GM12878 (cell line): ENCODE results near the gene CABLES1. TPM values are rescaled to one million over a fixed set of nuclear protein-coding genes. Genes with fewer than 3 reads are reported as not detected.

Experiments
- ATAC-seq: fragments of 200-7000 bp; cut with Tn5 transposase; 3 replicates; pipeline ENCODE4 v1.9.1; 2020; ENCODE audit warnings: mild to moderate bottlenecking, moderate library complexity
- BruUV-seq: library from RNA; stranded (reverse); fragments of 400-500 nt; replicated peaks from 2 replicates; lab custom pipeline; 2021; lab: Mats Ljungman, UMichigan
- CTCF ChIA-PET: fragments of 300-600 bp; sonication (Branson Sonifier 250); formaldehyde crosslinking; extraction: SDS; loops from one replicate; lab custom pipeline; 2021; ENCODE audit warnings: inconsistent platforms; lab: Yijun Ruan, JAX
- POLR2A ChIA-PET: fragments of 350-600 bp; formaldehyde crosslinking; extraction: SDS; loops from one replicate; lab custom pipeline; 2021; ENCODE audit warnings: inconsistent platforms; lab: Charles Lee
- RAD21 ChIA-PET: fragments of 300-600 bp; sonication (Branson Sonifier 250); formaldehyde crosslinking; loops from one replicate; lab custom pipeline; 2023; ENCODE audit warnings: antibody characterized with exemption; ENCODE audit not compliant: unreplicated experiment; lab: Charles Lee
- SMC1A ChIA-PET: fragments of 300-600 bp; sonication (Branson Sonifier 250); formaldehyde crosslinking; loops from one replicate; lab custom pipeline; 2023; ENCODE audit not compliant: unreplicated experiment, uncharacterized antibody; lab: Charles Lee
- DNase-seq: peaks from one replicate; pipeline ENCODE4 v3.0.0-alpha.2; 2011; ENCODE audit warnings: low read depth, low spot score
- FAIRE-seq: peaks from 3 replicates; lab custom pipeline; 2011; peaks lifted over from hg19 to GRCh38; lab: Jason Lieb, UNC
- H2AFZ ChIP-seq: 2 replicates; pipeline ENCODE4 v1.6.0; 2011; ENCODE audit warnings: low read depth, low read length, control low read depth; ENCODE audit not compliant: control insufficient read depth
- H3K27ac ChIP-seq: 2 replicates; pipeline ENCODE4 v1.5.1; 2011; ENCODE audit warnings: control low read depth; ENCODE audit not compliant: control insufficient read depth, insufficient read depth
- H3K27me3 ChIP-seq, 2 experiments: replicated peaks in 1 of 2; 2 replicates each; pipeline versions ENCODE4 v1.6.0 to v1.6.1; 2011; ENCODE audit warnings: low read length in 1 of 2; ENCODE audit not compliant: control insufficient read depth in 2 of 2, insufficient read depth in 2 of 2
- H3K36me3 ChIP-seq, 2 experiments: 2 replicates each; pipeline ENCODE4 v1.5.1; 2011; ENCODE audit warnings: low read length in 1 of 2; ENCODE audit not compliant: control insufficient read depth in 2 of 2, insufficient read depth in 2 of 2
- H3K4me1 ChIP-seq: 2 replicates; pipeline ENCODE4 v1.6.1; 2011; ENCODE audit warnings: mild to moderate bottlenecking, low read length, moderate library complexity, mixed read lengths; ENCODE audit not compliant: control insufficient read depth, insufficient read depth
- H3K4me2 ChIP-seq: 2 replicates; pipeline ENCODE4 v1.6.0; 2011; ENCODE audit warnings: control low read depth; ENCODE audit not compliant: control insufficient read depth, insufficient read depth
- H3K4me3 ChIP-seq: fragments of 200-600 bp; sonication (generic); 2 replicates; pipeline ENCODE4 v1.5.1; 2016
- H3K79me2 ChIP-seq: 2 replicates; pipeline ENCODE4 v1.6.0; 2011; ENCODE audit warnings: low read length; ENCODE audit not compliant: control insufficient read depth, insufficient read depth
- H3K9ac ChIP-seq: 2 replicates; pipeline ENCODE4 v1.8.0; 2011; ENCODE audit warnings: low read length, control low read depth, mixed read lengths; ENCODE audit not compliant: control insufficient read depth, insufficient read depth
- H3K9me3 ChIP-seq: replicated peaks from 3 replicates; pipeline ENCODE4 v1.5.1; 2011; ENCODE audit warnings: mild to moderate bottlenecking, low read length; ENCODE audit not compliant: control insufficient read depth, insufficient read depth
- H4K20me1 ChIP-seq: 2 replicates; pipeline ENCODE4 v1.6.0; 2011; ENCODE audit not compliant: control insufficient read depth, insufficient read depth
- CHD2 ChIP-seq: IDR thresholded peaks from 2 replicates; pipeline ENCODE4 v1.6.1; 2011; ENCODE audit warnings: low read depth, low read length, improper control_type of control experiment, borderline replicate concordance
- CREB1 ChIP-seq: IDR thresholded peaks from 2 replicates; pipeline ENCODE4 v1.6.1; 2012; ENCODE audit warnings: low read depth, mild to moderate bottlenecking, inconsistent platforms
- MLLT1 ChIP-seq: fragments of 450-650 bp; IDR thresholded peaks from 2 replicates; pipeline ENCODE4 v1.6.1; 2016; ENCODE audit warnings: mild to moderate bottlenecking
- NR2C2 ChIP-seq: IDR thresholded peaks from 2 replicates; pipeline ENCODE4 v1.6.1; 2011; ENCODE audit warnings: borderline replicate concordance, low read depth; ENCODE audit not compliant: control insufficient read depth, insufficient read length
- PAX8 ChIP-seq: fragments of 450-650 bp; IDR thresholded peaks from 2 replicates; pipeline ENCODE4 v1.6.1; 2017; ENCODE audit warnings: mild to moderate bottlenecking, moderate library complexity
- SMAD1 ChIP-seq: fragments of 450-650 bp; IDR thresholded peaks from 2 replicates; pipeline ENCODE4 v1.6.1; 2018; ENCODE audit warnings: mild to moderate bottlenecking, low read depth; ENCODE audit not compliant: partially characterized antibody
- SP1 ChIP-seq: IDR thresholded peaks from one replicate; pipeline ENCODE4 v1.6.1; 2011; ENCODE audit warnings: low read depth, low read length
- WGBS: methylation state at CpG from one replicate; pipeline ENCODE4 v1.1.6; 2016; ENCODE audit warnings: low lambda C conversion rate; ENCODE audit not compliant: insufficient replicate concordance, insufficient coverage; ENCODE audit errors: missing lambda C conversion rate; 5-methylcytosine and 5-hydroxymethylcytosine counted together
- in situ Hi-C: fragments of 300-500 bp; cut with MboI; formaldehyde crosslinking; loops from 9 replicates; pipeline ENCODE4 v1.14.3; 2018; ENCODE audit warnings: mixed read lengths
- intact Hi-C: fragments of 100-400 bp; cut with micrococcal nuclease; formaldehyde crosslinking; loops from one replicate; pipeline ENCODE4 v1.14.2; 2022; ENCODE audit not compliant: unreplicated experiment
- polyA plus RNA-seq, 11 experiments: library from polyadenylated mRNA; depleted of rRNA in 4 of 11; unstranded in 6 of 11; stranded (reverse) in 5 of 11; fragments of >200 nt; fragmentation: Nextera tagmentation in 4 of 11; fragmentation: Illumina TruSeq in 1 of 11; extraction: Ambion mirVana in 4 of 11; extraction: Trizol in 1 of 11; gene quantifications; 1 replicate in 1 of 11; 2 replicates in 10 of 11; pipeline versions ENCODE4 v1.2.1 to v1.2.3, GENCODE V29; 2011 to 2016; ENCODE audit warnings: inconsistent platforms in 2 of 11, missing spikeins in 2 of 11, low read depth in 1 of 11
- total RNA-seq, 4 experiments: library from RNA; depleted of rRNA in 3 of 4; stranded (reverse); fragments of >200 nt in 3 of 4; fragmentation: Illumina TruSeq in 1 of 4; extraction: Trizol in 1 of 4; gene quantifications; 2 replicates each; pipeline versions ENCODE4 v1.2.1 to v1.2.3, GENCODE V29; 2013 to 2021

CABLES1 gene
- total and polyA plus RNA-seq, 10 of the 15 experiments (the other 5 are each of a cell fraction or from before 2014, with no cell fraction given), result 2.9 to 27.2 (median 8.2) TPM

- TF ChIP-seq CREB1 (no peak), CHD2 (no peak), PAX8 (no peak)
Observed at GRCh38 chr18:23176701-23177432, 41.6 kb downstream of the CABLES1 start (continued).

- no TSS peak for BruUV-seq
- Histone ChIP-seq H3K9ac (no peak overlapping the region), H3K9me3 (no peaks in the 10 kb centered on the region), H3K79me2 (peaks cover 1% of the 10 kb centered on the region), H3K27me3 (no peaks in the 10 kb centered on the region), H3K36me3 (peaks cover 0 to 6% of the 10 kb centered on the region in 2 experiments; a peak in 2 of 4 replicates), H3K4me2 (no peak overlapping the region), H3K4me1 (no peaks in the 10 kb centered on the region), H3K27ac (no peak overlapping the region), H2AFZ (no peak overlapping the region), H3K4me3 (no peak overlapping the region), H4K20me1 (no peaks in the 10 kb centered on the region)
- ATAC-seq (no peak), FAIRE-seq (no peak), DNase-seq (no peak)
- ChIA-PET CTCF (no interaction called here), SMC1A (interaction anchor here (1.4 kb wide), 1 partner anchor 10 kb away, joined by 3 read pairs; no protein-coding TSS in a partner anchor), POLR2A (no interaction called here), RAD21 (interaction anchor here (0.5 kb wide), 1 partner anchor 61 kb away, joined by 4 read pairs; no protein-coding TSS in a partner anchor)
- TF ChIP-seq SMAD1 (no peak), MLLT1 (no peak), SP1 (no peak), NR2C2 (no peak)
- in situ Hi-C loops, result no loop called here
- WGBS, result 81% methylated on average over 13 of the region's 13 CpGs
- intact Hi-C loops, result no loop called here
Observed at GRCh38 chr18:23177433-23178072, 42.3 kb downstream of the CABLES1 start.
